ENCODE data around the gene RBM33. TPM values are rescaled to one million over a fixed set of nuclear protein-coding genes. Genes with fewer than 3 reads are reported as not detected.

Gene RBM33
- polyA plus RNA-seq, 3 donors, result 15.0 to 27.7 (median 22.2) TPM

GRCh38 chr7:155795951-155796350, 151.5 kb downstream of the RBM33 start:
- peaks cover 31 to 59% (median 42%) of the 10 kb centered on the region in 3 donors for H3K27me3 Mint-ChIP-seq (ENCODE audit: low read depth in 3 of 3)
- intact Hi-C loops (cut with micrococcal nuclease), result loop anchor here (10.0 kb wide), 4 partner anchors 679 to 1459 kb away; no protein-coding TSS in a partner anchor
- DNase-seq, result no peak
- H3K4me1 ChIP-seq (ENCODE audit: control insufficient read depth in 1 of 2, insufficient read depth in 2 of 2, low read length in 2 of 2), result peaks cover 10 to 12% of the 10 kb centered on the region in 2 donors
- no peaks in the 10 kb centered on the region for H3K79me2 ChIP-seq (ENCODE audit: insufficient read depth, low read length)
- H3K4me3 Mint-ChIP-seq, result peak overlapping the region in 1 of 2 donors; percentile 50
- peaks cover 8 to 41% of the 10 kb centered on the region in 2 donors for H3K27me3 ChIP-seq (ENCODE audit: control insufficient read depth in 2 of 2, insufficient read depth in 2 of 2, low read length in 2 of 2)
- H3K36me3 Mint-ChIP-seq, result peaks cover 0 to 2% of the 10 kb centered on the region in 2 donors
- 91% methylated on average over 8 of the region's 8 CpGs for WGBS (ENCODE audit: insufficient coverage)
- no peaks in the 10 kb centered on the region for H4K20me1 ChIP-seq (ENCODE audit: insufficient read depth, low read length)
- H2AFZ ChIP-seq (ENCODE audit: insufficient read depth, low read depth, low read length, poor library complexity, severe bottlenecking), result no peak overlapping the region
- no peak overlapping the region for H3K9ac ChIP-seq (ENCODE audit: insufficient read depth, low read length, poor library complexity, severe bottlenecking)
- H3K9me3 Mint-ChIP-seq, result peaks cover 0 to 13% (median 0%) of the 10 kb centered on the region in 7 donors
- H3K4me3 ChIP-seq (replicated peaks in 1 of 3; ENCODE audit: low read depth in 2 of 3, low read length in 3 of 3), result no peak overlapping the region
- peaks cover 11% of the 10 kb centered on the region for H3K4me1 Mint-ChIP-seq
- no peak overlapping the region for H3K4me2 ChIP-seq (replicated peaks; ENCODE audit: extremely low read depth, low read length, poor library complexity, severe bottlenecking)
- no peaks in the 10 kb centered on the region for H3K9me3 ChIP-seq (replicated peaks in 1 of 2; ENCODE audit: control insufficient read depth in 1 of 2, insufficient read depth in 1 of 2, low read length in 2 of 2)
- no peak overlapping the region for H3K27ac Mint-ChIP-seq
- no peaks in the 10 kb centered on the region for H3K36me3 ChIP-seq (replicated peaks in 1 of 2; ENCODE audit: control insufficient read depth in 1 of 2, insufficient read depth in 2 of 2, low read length in 2 of 2)
- no peak for TF ChIP-seq CTCF (IDR thresholded peaks at IDR 0.05)
- H3K27ac ChIP-seq (ENCODE audit: low read depth in 1 of 2, low read length in 2 of 2), result no peak overlapping the region

- Histone ChIP-seq H3K27ac (ENCODE audit: low read depth in 1 of 2, low read length in 2 of 2) (no peak overlapping the region), H3K9me3 (replicated peaks in 1 of 2; ENCODE audit: control insufficient read depth in 1 of 2, insufficient read depth in 1 of 2, low read length in 2 of 2) (no peaks in the 10 kb centered on the region), H3K4me1 (ENCODE audit: control insufficient read depth in 1 of 2, insufficient read depth in 2 of 2, low read length in 2 of 2) (peaks cover 10 to 12% of the 10 kb centered on the region in 2 donors), H3K79me2 (ENCODE audit: insufficient read depth, low read length) (no peaks in the 10 kb centered on the region), H2AFZ (ENCODE audit: insufficient read depth, low read depth, low read length, poor library complexity, severe bottlenecking) (no peak overlapping the region), H3K9ac (ENCODE audit: insufficient read depth, low read length, poor library complexity, severe bottlenecking) (no peak overlapping the region), H3K36me3 (replicated peaks in 1 of 2; ENCODE audit: control insufficient read depth in 1 of 2, insufficient read depth in 2 of 2, low read length in 2 of 2) (no peaks in the 10 kb centered on the region), H4K20me1 (ENCODE audit: insufficient read depth, low read length) (no peaks in the 10 kb centered on the region), H3K27me3 (ENCODE audit: control insufficient read depth in 2 of 2, insufficient read depth in 2 of 2, low read length in 2 of 2) (peaks cover 14 to 48% of the 10 kb centered on the region in 2 donors), H3K4me3 (replicated peaks in 1 of 3; ENCODE audit: low read depth in 2 of 3, low read length in 3 of 3) (no peak overlapping the region), H3K4me2 (replicated peaks; ENCODE audit: extremely low read depth, low read length, poor library complexity, severe bottlenecking) (no peak overlapping the region)
- Mint-ChIP-seq H3K9me3 (peaks cover 0 to 13% (median 0%) of the 10 kb centered on the region in 7 donors), H3K4me3 (peak overlapping the region in 1 of 2 donors; percentile 28), H3K36me3 (peaks cover 0 to 2% of the 10 kb centered on the region in 2 donors), H3K27me3 (ENCODE audit: low read depth in 3 of 3) (peaks cover 36 to 60% (median 43%) of the 10 kb centered on the region in 3 donors), H3K27ac (no peak overlapping the region), H3K4me1 (peaks cover 11% of the 10 kb centered on the region)
- TF ChIP-seq CTCF (IDR thresholded peaks at IDR 0.05), result peak; percentile 93
- peak; percentile 16 to 53 (median 34) for DNase-seq
- 33% methylated on average over 50 of the region's 60 CpGs for WGBS (ENCODE audit: insufficient coverage)
- intact Hi-C loops (cut with micrococcal nuclease), result loop anchor here (10.0 kb wide), 4 partner anchors 678 to 1458 kb away; no protein-coding TSS in a partner anchor
Observed at GRCh38 chr7:155796381-155797261, 152.2 kb downstream of the RBM33 start.
